C4-2B (cell line): ENCODE results near the gene RAD21L1.

Source experiments
- H3K27ac ChIP-seq: fragments of 450-650 bp; 2 replicates; pipeline ENCODE4 v1.5.1; 2017
- ZFX ChIP-seq: fragments of 450-650 bp; IDR thresholded peaks from 2 replicates; pipeline ENCODE4 v1.6.1; 2017
- TF ChIP-seq, protein P1 (sequence below): fragments of 450-650 bp; conservative IDR thresholded peaks from 2 replicates; pipeline ENCODE4 v1.5.1; 2017; ENCODE audit warnings: mild to moderate bottlenecking

Gene RAD21L1

DNA sequence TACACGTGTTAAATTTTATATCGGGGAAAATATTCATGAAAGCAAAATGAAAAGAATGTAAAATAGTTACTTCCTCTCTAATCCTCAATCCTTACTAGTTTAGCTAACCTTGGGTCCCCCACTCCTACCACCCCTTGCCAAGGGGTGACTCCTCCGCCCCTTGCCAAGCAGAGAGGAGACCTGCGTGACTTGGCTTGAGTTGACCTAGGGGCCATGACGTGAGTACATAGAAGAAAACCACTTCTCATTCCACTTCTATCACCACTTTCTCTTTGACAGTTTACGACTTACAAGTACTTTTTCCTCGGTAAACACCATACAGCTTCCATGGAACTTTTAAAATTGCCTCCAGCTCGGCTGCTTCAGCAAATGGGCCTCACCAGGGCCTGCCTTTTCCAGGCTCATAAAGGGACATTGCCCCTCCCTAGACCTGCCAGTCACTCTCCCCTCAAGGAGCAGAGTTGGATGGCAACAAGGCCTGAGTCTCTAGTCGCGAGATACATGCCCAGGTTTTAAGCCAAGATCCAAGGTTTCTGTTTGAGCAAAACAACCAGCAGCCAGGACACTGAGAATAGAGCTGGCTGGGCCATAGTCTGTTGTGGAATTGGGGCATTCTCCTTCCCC lies 73.2 kb downstream of the RAD21L1 start:
- H3K27ac ChIP-seq, result no peak overlapping the region
- TF ChIP-seq ZFX, result no peak
- TF ChIP-seq, protein P1, sequence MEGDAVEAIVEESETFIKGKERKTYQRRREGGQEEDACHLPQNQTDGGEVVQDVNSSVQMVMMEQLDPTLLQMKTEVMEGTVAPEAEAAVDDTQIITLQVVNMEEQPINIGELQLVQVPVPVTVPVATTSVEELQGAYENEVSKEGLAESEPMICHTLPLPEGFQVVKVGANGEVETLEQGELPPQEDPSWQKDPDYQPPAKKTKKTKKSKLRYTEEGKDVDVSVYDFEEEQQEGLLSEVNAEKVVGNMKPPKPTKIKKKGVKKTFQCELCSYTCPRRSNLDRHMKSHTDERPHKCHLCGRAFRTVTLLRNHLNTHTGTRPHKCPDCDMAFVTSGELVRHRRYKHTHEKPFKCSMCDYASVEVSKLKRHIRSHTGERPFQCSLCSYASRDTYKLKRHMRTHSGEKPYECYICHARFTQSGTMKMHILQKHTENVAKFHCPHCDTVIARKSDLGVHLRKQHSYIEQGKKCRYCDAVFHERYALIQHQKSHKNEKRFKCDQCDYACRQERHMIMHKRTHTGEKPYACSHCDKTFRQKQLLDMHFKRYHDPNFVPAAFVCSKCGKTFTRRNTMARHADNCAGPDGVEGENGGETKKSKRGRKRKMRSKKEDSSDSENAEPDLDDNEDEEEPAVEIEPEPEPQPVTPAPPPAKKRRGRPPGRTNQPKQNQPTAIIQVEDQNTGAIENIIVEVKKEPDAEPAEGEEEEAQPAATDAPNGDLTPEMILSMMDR, result no peak

DNA sequence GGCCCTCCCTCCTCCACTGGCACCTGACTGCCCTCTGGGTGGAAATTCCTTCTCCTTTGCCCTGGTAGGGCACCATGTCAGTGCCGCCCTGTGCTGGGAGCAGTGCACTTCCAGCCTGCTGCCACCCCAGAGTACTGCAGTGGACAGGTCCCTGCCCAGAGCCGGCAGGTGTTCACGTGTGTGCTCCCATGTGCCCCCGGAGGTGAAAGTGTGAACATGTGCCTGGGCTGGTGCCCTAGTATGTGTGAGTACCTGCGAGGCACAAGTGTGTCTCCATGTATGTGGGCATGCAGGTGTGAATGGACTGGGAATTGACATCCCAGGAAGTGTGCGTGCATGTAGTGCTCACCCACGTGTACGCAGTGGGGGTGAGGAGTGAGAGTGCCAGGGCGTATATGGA lies 73.7 kb downstream of the RAD21L1 start:
- TF ChIP-seq, protein P1, result no peak; the same call in 1 of the 2 replicates
- no peak for TF ChIP-seq ZFX
- H3K27ac ChIP-seq, result no peak overlapping the region

DNA sequence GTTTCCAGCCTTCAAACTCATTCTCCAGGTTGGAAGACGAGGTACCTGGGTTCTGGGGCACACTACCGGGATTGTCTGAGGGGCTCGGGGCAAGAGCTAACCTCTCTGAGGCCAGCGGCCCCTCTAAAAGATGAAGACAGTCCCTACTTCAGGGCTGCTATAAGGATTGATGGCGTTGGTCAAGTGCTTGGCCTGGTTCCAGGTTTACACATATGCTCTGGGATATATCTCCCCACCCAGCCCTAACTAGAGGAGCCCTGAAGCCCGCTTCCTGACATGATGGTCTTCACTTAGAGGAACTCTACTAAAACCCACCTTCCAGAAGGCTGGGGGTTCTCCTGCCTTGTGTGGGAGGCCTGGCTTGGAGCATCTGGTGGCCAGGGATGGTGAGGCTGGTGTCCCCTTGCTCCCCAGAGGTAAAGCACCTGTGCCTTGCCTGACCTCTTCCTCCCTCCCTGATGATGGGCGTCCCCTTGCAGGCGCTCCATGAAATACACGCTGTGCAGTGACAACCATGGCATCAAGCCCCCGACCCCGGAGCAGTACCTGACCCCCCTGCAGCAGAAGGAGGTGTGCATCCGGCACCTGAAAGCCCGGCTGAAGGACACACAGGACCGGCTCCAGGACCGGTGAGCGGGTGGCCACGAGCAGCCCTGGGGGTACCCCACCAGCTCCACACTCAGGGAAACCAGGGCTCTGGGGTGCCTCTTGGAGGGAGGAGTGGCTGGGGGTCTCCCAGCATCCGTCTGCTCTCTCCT lies 74.4 kb downstream of the RAD21L1 start:
- TF ChIP-seq, protein P1, result no peak
- TF ChIP-seq ZFX, result no peak
- H3K27ac ChIP-seq, result no peak overlapping the region

DNA sequence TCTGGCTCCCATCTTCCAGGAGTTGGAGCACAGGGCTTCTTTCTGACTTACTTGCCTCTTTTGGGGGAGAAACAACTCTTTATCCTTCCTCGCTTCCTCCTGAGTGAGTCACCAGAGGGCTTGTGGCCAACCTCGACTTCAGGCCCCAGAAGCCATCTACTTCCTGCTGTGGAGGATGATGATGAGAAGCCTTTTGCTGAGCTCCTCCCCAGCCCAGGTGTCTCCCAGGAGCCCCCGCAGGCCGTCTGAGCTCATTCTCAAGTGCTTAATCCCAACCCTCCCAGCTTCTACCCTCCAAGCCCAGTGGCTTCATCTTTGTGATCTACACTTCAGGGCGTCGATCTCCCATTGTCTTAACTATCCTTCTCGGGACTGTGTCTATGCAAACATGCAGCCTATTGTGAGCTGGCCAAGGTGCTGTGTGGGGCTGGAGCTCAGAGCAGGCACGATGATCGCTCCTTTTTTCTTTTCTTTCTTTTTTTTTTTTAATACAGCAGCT lies 75.2 kb downstream of the RAD21L1 start:
- TF ChIP-seq ZFX, result no peak
- TF ChIP-seq, protein P1, result no peak
- H3K27ac ChIP-seq, result no peak overlapping the region

DNA sequence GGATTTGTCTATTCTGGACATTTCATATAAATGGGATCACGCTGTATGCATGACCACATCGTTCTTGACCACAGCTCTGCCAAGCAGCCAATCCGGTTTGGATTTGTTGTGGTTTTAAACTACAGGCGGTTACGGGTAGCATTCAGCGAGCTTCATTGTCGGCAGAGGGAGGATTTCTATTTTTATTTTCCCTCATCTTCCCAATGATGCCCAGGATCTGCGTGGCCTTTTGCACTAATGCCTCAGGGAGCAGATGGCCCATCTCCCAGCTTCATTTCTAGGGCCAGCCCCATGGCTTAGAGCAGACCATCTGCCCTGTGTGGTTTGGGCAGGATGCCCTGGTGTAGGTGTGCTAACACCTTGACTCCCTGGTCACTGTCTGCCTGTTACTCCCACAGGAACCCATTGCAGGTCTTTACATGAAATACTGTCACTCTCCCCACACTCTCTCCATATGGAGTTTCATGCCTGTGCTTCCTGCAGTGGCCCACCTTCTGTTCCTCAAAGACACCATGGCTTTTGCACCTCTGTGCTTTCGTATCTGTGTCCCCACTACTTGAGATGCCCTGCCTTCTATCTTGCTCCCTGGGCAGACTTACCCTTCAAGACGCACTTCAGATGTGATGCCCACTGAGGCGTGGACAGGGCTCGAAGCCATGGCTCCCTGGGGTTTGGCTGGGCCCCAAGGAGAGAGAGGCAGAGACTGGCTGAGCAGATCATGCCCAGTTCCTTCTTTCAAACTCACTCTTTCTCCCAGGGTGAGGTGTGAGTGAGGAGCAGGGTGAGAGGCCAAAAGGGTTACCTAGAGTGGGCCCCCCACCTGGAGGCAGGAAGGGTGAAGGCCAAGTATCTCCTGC lies 77.1 kb downstream of the RAD21L1 start:
- H3K27ac ChIP-seq, result no peak overlapping the region
- TF ChIP-seq ZFX, result no peak

DNA sequence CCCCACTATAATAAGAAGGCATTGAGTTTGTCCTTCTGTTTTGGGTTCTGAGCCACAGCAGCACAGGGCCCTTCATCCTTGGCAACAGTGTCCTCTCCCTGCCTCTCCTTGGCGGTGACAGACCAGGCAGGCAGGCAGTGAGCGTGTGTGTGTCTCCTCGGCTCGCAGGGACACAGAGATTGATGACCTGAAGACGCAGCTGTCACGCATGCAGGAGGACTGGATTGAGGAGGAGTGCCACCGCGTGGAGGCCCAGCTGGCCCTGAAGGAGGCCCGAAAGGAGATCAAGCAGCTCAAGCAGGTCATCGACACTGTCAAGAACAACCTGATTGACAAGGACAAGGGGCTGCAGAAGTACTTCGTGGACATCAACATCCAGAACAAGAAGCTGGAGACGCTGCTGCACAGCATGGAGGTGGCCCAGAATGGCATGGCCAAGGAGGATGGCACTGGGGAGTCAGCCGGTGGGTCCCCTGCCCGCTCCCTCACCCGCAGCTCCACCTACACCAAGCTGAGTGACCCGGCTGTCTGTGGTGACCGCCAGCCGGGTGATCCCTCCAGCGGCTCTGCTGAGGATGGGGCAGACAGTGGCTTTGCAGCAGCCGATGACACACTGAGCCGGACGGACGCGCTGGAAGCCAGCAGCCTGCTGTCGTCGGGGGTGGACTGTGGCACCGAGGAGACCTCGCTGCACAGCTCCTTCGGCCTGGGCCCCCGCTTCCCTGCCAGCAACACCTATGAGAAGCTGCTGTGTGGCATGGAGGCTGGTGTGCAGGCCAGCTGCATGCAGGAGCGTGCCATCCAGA lies 79.1 kb downstream of the RAD21L1 start:
- no peak overlapping the region for H3K27ac ChIP-seq
- TF ChIP-seq ZFX, result no peak
- TF ChIP-seq, protein P1, result no peak
